Endodermal cell (in vitro differentiated cells): Measurements from ENCODE around the gene MYO5B. TPM values are rescaled to one million over a fixed set of nuclear protein-coding genes. Genes with fewer than 3 reads are reported as not detected.

Source experiments
- DNase-seq: peaks from one replicate; pipeline ENCODE4 v3.0.0-alpha.2; 2017
- H3K27ac ChIP-seq: 2 replicates; pipeline ENCODE4 v1.5.1; 2013; ENCODE audit warnings: mild to moderate bottlenecking, low read depth, low read length, moderate library complexity
- H3K27me3 ChIP-seq: 2 replicates; pipeline ENCODE4 v1.6.1; 2013; ENCODE audit warnings: mild to moderate bottlenecking, low read length, moderate library complexity; ENCODE audit not compliant: insufficient read depth, control insufficient read depth, poor library complexity, severe bottlenecking
- H3K36me3 ChIP-seq: 2 replicates; pipeline ENCODE4 v1.7.0; 2013; ENCODE audit warnings: mild to moderate bottlenecking, low read length, moderate library complexity; ENCODE audit not compliant: control insufficient read depth, insufficient read depth
- H3K4me1 ChIP-seq: one replicate; pipeline ENCODE4 v1.7.0; 2013; ENCODE audit warnings: low read length; ENCODE audit not compliant: control insufficient read depth, insufficient read depth
- H3K4me3 ChIP-seq: 2 replicates; pipeline ENCODE4 v1.5.1; 2013; ENCODE audit warnings: mild to moderate bottlenecking, low read length, moderate library complexity
- H3K9ac ChIP-seq: 2 replicates; pipeline ENCODE4 v1.6.1; 2013; ENCODE audit warnings: mild to moderate bottlenecking, low read length, moderate library complexity; ENCODE audit not compliant: poor library complexity, severe bottlenecking; ENCODE audit errors: extremely low read depth
- H3K9me3 ChIP-seq: 2 replicates; pipeline ENCODE4 v1.6.1; 2013; ENCODE audit warnings: mild to moderate bottlenecking, low read length, moderate library complexity; ENCODE audit not compliant: control insufficient read depth
- H3K27ac Mint-ChIP-seq: 2 replicates; pipeline ENCODE4 v1.8.0; 2020; ENCODE audit warnings: mixed read lengths
- H3K27me3 Mint-ChIP-seq: 2 replicates; pipeline ENCODE4 v1.8.0; 2021; ENCODE audit warnings: mild to moderate bottlenecking, mixed read lengths; ENCODE audit not compliant: insufficient read depth
- H3K36me3 Mint-ChIP-seq: 2 replicates; pipeline ENCODE4 v1.8.0; 2020; ENCODE audit warnings: low read depth, mixed read lengths
- H3K4me1 Mint-ChIP-seq: 2 replicates; pipeline ENCODE4 v1.8.0; 2020; ENCODE audit warnings: mixed read lengths
- H3K4me3 Mint-ChIP-seq: 2 replicates; pipeline ENCODE4 v1.8.0; 2020; ENCODE audit warnings: mild to moderate bottlenecking, moderate library complexity, mixed read lengths
- H3K9me3 Mint-ChIP-seq: 2 replicates; pipeline ENCODE4 v1.8.0; 2020; ENCODE audit warnings: mild to moderate bottlenecking, mixed read lengths
- CTCF ChIP-seq: fragments of 200-600 bp; sonication (generic); conservative IDR thresholded peaks from 2 replicates; pipeline ENCODE4 v1.5.0; 2021; ENCODE audit warnings: antibody characterized with exemption, mild to moderate bottlenecking
- WGBS, 2 experiments: methylation state at CpG; one replicate each; pipeline versions ENCODE4 v1.1.5 to v1.1.7; 2013; ENCODE audit warnings: missing lambda C conversion rate in 2 of 2, mixed read lengths in 1 of 2; ENCODE audit not compliant: insufficient coverage in 1 of 2, insufficient read length in 1 of 2; 5-methylcytosine and 5-hydroxymethylcytosine counted together
- total RNA-seq, 2 donors: library from RNA; stranded (reverse); fragmentation: NEBNext Ultra II Directional in 1 of 2; extraction: Animal tissue kit (Norgen Biotek cat#: 25700) in 1 of 2; gene quantifications; 2 replicates in 1 of 2; 3 replicates in 1 of 2; pipeline ENCODE4 v1.2.1, GENCODE V29; 2021

The MYO5B gene
- total RNA-seq, 2 donors from 2014 or later = 12.2 to 16.8 TPM

- peak overlapping the region; percentile 72 for H3K9ac ChIP-seq
- peaks cover 2% of the 10 kb centered on the region for H3K27me3 Mint-ChIP-seq
- peak overlapping the region; percentile 95 for H3K27ac Mint-ChIP-seq
- WGBS, 2 experiments = 1 to 4% methylated on average over 8 to 24 of the region's 24 CpGs
- peak overlapping the region; percentile 83 for H3K4me3 ChIP-seq
- peaks cover 14% of the 10 kb centered on the region for H3K36me3 ChIP-seq
- no peaks in the 10 kb centered on the region for H3K27me3 ChIP-seq
- H3K4me1 Mint-ChIP-seq = peaks cover 22% of the 10 kb centered on the region
- H3K36me3 Mint-ChIP-seq = peaks cover 28% of the 10 kb centered on the region
- peaks cover 15% of the 10 kb centered on the region for H3K9me3 Mint-ChIP-seq
- peak overlapping the region; percentile 38 for H3K27ac ChIP-seq
- TF ChIP-seq CTCF = no peak
- peaks cover 16% of the 10 kb centered on the region for H3K9me3 ChIP-seq
- H3K4me1 ChIP-seq = no peaks in the 10 kb centered on the region
- peak overlapping the region; percentile 92 for H3K4me3 Mint-ChIP-seq
- no peak for DNase-seq
Observed at GRCh38 chr18:49814147-49814499, 380.8 kb downstream of the MYO5B start.

GRCh38 chr18:49813319-49814146, 381.4 kb downstream of the MYO5B start, which contains the start of gene ACAA2:
Gene ACAA2, minus strand, starts transcription at chr18:49813533. Its CDS starts 49 bp downstream, at chr18:49813484.
- Histone ChIP-seq H3K27ac (peak within 1 kb of the TSS; percentile 94), H3K4me1 (no peaks in the 10 kb centered on the region), H3K27me3 (no peaks in the 10 kb centered on the region), H3K4me3 (peak within 1 kb of the TSS; percentile 83), H3K36me3 (peaks cover 14% of the 10 kb centered on the region), H3K9ac (peak within 1 kb of the TSS; percentile 72), H3K9me3 (peaks cover 22% of the 10 kb centered on the region)
- Mint-ChIP-seq H3K36me3 (peaks cover 33% of the 10 kb centered on the region), H3K27me3 (peaks cover 2% of the 10 kb centered on the region), H3K9me3 (peaks cover 21% of the 10 kb centered on the region), H3K27ac (peak within 1 kb of the TSS; percentile 95), H3K4me1 (peaks cover 22% of the 10 kb centered on the region), H3K4me3 (peak within 1 kb of the TSS; percentile 92)
- TF ChIP-seq CTCF = no peak
- DNase-seq = peak; percentile 93
- 0 to 1% methylated on average over 14 to 74 of the region's 74 CpGs for WGBS, 2 experiments

- Histone ChIP-seq H3K36me3 (peaks cover 14% of the 10 kb centered on the region), H3K4me1 (no peaks in the 10 kb centered on the region), H3K4me3 (peak overlapping the region; percentile 83), H3K9ac (peak overlapping the region; percentile 72), H3K27me3 (no peaks in the 10 kb centered on the region), H3K9me3 (peaks cover 27% of the 10 kb centered on the region), H3K27ac (peak overlapping the region; percentile 94)
- Mint-ChIP-seq H3K27ac (peak overlapping the region; percentile 95), H3K4me3 (peak overlapping the region; percentile 92), H3K4me1 (peaks cover 22% of the 10 kb centered on the region), H3K9me3 (peaks cover 27% of the 10 kb centered on the region), H3K27me3 (peaks cover 2% of the 10 kb centered on the region), H3K36me3 (peaks cover 35% of the 10 kb centered on the region)
- no peak for TF ChIP-seq CTCF
- WGBS, 2 experiments = 0% methylated on average over 10 to 17 of the region's 17 CpGs
- DNase-seq = no peak
Observed at GRCh38 chr18:49813069-49813318, 382.0 kb downstream of the MYO5B start.
